HG03095 (cell line): ENCODE results near the gene ROBO2.

Source experiments
- ATAC-seq: cut with Tn5 transposase; IDR thresholded peaks from one replicate; pipeline ENCODE4 v1.9.1; 2021; ENCODE audit warnings: moderate library complexity; ENCODE audit not compliant: unreplicated experiment

Gene ROBO2

GRCh38 chr3:77186319-77186718 lies 146.4 kb downstream of the ROBO2 start:
- no peak for ATAC-seq

DNA sequence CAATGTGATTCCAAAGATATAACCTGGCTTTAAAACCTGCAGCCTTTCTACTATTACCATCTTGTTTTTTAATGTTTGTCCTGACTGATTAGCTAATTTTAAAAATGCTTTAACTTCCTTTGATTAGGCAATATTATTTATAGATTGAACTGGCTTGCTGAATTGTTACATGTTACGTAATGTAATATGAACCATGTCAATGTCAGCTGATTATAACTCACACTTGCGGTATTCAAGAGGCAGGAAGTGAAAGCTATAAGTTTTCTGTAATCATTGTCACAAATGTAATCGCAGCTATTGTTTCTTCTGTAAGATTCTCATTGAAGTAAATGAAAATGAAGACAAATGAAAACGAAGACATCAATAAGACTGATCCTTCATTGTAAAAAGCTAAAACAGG lies 146.8 kb downstream of the ROBO2 start:
- no peak for ATAC-seq

DNA sequence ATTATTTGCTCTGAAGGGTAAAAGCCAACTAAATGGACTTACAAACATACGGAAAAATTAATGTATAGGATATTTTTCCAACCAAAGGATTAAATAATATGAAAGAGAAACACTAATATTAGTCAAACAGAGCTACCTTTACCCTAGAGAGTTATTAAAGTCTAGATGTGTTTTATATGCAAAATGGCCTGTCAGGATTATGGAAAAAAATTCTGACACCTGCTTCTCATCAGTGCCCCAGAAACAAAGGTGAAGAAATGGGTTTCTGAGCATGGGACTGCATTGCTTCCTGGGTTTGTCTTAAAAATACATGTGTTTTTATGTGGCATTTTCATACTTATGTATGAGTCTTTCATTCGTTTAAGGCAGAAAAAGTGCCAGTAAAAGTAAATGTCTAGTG lies 148.3 kb downstream of the ROBO2 start:
- ATAC-seq = no peak

DNA sequence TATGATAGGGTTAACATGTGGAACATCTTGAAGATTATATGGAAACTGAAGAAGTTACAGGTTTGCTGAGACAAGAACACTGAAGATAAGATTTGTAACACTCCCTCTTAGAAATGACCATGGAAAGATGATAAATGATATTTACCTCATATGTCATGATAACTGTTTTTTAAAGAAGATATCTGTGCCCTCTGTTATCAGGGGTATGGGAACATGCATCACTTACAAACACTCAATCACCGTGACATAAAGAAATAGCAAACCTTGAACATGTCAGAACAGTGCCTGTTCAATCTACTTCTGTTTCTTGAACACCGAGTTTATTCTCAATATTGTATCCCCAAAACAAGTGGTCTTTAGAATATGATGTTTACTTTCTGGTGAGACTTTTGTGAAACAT lies 149.4 kb downstream of the ROBO2 start:
- no peak for ATAC-seq

DNA sequence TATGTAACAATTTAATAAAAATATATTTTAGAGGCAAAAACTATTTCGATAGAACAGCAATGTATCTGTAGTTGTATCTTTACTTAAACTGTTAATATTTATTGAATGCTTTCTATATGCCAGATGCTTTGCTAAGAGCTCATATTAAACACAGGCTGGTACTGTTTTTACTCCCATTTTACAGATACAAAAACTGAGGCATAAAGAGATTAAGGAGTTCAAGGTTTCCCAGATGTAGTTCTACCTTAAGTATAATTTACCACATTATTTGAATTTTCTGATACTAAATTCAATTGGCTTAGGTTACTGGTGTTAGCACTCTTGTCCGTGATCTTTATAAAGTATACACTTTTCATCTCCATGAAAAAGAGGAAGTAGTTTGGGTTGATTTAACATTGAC lies 149.8 kb downstream of the ROBO2 start:
- no peak for ATAC-seq

GRCh38 chr3:77190374-77190773 lies 150.5 kb downstream of the ROBO2 start:
- ATAC-seq = no peak

- ATAC-seq = no peak
Measured at GRCh38 chr3:77191014-77191413, 151.1 kb downstream of the ROBO2 start.

GRCh38 chr3:77191640-77192039 lies 151.7 kb downstream of the ROBO2 start:
- no peak for ATAC-seq

- ATAC-seq = no peak
Measured at GRCh38 chr3:77195766-77196545, 156.1 kb downstream of the ROBO2 start.

- ATAC-seq = no peak
Measured at GRCh38 chr3:77197408-77197807, 157.5 kb downstream of the ROBO2 start.

GRCh38 chr3:77203851-77204250 lies 164.0 kb downstream of the ROBO2 start:
- ATAC-seq = no peak

DNA sequence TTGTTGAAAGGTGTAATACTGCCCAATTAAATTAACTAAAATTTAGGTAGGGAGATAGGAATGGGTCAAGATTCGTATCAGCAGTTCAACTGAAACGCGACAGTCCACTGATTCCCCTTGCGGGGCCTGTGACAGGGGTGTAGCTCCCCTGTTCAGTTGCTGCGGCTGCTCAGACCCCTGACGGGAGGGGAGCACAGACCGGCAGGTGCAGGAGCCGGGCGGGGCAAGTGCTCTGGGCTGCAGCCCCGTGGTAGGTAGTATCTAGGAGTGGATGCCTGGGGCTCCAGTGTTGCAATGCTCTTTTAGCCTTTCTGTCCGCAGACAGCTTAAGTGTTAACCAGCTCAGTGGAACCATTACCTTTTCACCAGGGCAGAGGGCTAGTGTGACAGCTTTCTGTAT lies 164.9 kb downstream of the ROBO2 start:
- ATAC-seq = no peak

- ATAC-seq = no peak
Measured at GRCh38 chr3:77207753-77208152, 167.9 kb downstream of the ROBO2 start.

- no peak for ATAC-seq
Measured at GRCh38 chr3:77222701-77223100, 182.8 kb downstream of the ROBO2 start.

DNA sequence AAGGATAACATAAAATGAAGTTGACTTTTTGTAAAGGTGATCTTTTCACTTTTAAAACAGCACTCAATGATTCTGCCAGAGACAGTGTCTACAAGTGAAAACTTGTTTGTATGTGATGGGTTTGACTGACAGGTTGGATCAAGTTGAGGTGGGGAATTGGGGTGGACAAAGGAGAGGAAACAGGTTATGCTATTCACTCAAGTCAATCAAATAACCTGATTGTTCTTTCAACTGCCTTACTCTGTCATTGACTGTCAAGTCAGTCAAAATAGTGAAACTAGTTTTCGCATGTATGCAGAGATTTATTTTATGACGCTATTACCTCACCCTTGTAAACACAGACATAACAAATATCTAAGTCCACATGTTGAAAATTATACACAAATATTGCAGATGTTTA lies 187.7 kb downstream of the ROBO2 start:
- no peak for ATAC-seq

- ATAC-seq = no peak
Measured at GRCh38 chr3:77232557-77232956, 192.7 kb downstream of the ROBO2 start.

DNA sequence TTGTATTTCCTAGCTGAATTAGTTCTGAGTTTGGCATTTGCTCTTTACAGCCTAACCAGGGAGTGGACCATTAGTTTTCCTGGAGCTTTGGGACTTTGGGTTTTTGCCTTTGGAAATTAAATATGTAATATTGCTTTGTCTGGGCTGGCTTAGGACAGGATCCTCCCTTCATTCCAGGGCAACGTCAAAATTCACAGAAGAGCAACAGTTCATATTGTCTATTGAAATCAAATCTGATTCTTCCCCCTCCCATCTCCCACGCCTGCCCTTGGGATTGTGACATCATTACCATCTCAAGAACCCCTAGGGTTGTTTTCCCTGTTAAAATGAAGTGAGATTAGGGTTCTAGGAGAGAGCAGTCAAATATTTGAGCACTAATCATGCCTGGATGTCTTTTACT lies 194.1 kb downstream of the ROBO2 start:
- no peak for ATAC-seq

- no peak for ATAC-seq
Measured at GRCh38 chr3:77236118-77236517, 196.2 kb downstream of the ROBO2 start.

GRCh38 chr3:77240072-77240650 lies 200.3 kb downstream of the ROBO2 start:
- no peak for ATAC-seq

DNA sequence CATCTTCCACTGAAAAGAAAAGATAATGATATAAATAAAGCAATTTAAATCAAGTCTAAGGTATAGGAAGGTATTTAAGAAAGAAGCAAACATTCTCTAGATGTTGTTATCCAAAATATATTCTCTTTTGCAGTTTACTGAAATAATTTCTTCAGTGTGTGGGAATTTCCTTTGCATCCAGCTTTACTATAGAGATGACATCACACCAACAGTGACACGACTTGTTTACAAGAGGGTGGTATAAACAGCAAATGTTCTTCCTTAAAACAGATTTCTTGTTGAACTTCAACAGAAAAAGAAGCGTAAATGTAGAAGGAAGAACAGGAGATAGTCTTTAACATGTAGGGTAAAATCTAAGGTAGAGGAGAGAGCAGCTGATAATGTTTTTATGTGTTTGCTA lies 202.5 kb downstream of the ROBO2 start:
- ATAC-seq = no peak

DNA sequence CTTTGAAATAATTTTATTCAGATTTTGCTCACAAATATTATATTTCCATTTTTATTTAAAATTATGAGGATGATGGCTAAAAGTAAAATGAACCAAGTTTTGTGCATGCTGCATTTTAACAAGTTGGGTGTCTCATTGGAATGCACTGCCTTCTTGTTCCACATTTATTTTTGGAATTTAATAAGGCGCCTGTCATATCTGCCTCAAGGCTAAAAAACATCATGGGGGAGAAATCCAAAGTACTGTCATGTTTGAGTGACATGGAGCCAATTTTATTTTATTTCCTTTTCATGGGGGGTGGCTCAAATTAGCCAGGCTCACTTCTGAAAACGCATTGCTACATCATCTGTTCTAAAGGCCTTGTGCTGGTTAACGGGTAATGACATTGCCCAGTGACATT lies 205.1 kb downstream of the ROBO2 start:
- ATAC-seq = no peak

- no peak for ATAC-seq
Measured at GRCh38 chr3:77247061-77247460, 207.2 kb downstream of the ROBO2 start.

DNA sequence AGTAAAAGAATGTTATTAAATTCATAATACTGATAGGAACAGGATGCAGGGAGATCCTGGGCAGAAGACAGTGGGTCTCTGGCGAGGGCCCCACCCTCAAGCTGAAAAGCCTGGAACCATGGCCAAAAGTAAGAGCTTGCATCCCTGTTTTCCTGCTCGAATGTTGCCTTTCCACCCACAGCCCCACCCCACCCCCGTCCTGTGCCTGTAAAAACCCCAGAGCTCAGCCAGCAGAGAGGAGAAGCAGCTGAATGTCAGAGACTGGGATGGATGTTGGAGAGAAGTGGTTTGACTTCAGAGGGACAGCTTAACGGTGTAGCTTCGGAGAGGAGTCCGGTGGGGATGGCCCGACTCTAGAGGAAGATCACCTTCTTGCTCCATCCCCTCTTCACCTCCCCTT lies 207.9 kb downstream of the ROBO2 start:
- ATAC-seq = no peak
